Measurements from ENCODE around the gene GRIFIN.

DNA sequence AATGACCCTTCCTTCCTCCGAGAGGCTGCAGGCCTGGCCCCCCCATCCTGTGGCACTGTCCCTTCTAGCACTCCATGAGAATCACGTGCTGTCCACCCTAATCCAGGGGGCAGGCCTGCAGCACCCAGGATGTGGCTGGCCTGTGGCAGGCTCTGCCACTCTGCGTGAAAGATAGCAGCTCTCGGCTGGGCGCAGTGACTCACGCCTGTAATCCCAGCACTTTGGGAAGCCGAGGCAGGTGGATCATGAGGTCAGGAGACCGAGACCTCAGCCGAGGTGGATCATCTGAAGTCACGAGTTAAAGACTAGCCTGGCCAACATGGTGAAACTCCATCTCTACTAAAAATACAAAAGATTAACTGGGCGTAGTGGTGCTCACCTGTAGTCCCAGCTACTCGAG lies 24.5 kb upstream of the GRIFIN start:
- TF ChIP-seq CTCF (conservative IDR thresholded peaks at IDR 0.05; ENCODE audit: low read depth, low read length) (no peak), EZH2phosphoT487 (IDR thresholded peaks at IDR 0.05; ENCODE audit: borderline replicate concordance, low read length) (no peak), EZH2 (IDR thresholded peaks at IDR 0.05; ENCODE audit: low read length, unreplicated experiment) (no peak)

All from PC-3 (cell line).